GM18870 (cell line): Measurements from ENCODE around the gene ZNF581.
A peak's percentile ranks its signal among the peaks of the same experiment; 100 is the strongest.

ENCODE experiments used
- ATAC-seq: cut with Tn5 transposase; IDR thresholded peaks from one replicate; pipeline ENCODE4 v1.9.1; 2021; ENCODE audit warnings: moderate library complexity; ENCODE audit not compliant: unreplicated experiment

The ZNF581 gene, protein sequence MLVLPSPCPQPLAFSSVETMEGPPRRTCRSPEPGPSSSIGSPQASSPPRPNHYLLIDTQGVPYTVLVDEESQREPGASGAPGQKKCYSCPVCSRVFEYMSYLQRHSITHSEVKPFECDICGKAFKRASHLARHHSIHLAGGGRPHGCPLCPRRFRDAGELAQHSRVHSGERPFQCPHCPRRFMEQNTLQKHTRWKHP

DNA sequence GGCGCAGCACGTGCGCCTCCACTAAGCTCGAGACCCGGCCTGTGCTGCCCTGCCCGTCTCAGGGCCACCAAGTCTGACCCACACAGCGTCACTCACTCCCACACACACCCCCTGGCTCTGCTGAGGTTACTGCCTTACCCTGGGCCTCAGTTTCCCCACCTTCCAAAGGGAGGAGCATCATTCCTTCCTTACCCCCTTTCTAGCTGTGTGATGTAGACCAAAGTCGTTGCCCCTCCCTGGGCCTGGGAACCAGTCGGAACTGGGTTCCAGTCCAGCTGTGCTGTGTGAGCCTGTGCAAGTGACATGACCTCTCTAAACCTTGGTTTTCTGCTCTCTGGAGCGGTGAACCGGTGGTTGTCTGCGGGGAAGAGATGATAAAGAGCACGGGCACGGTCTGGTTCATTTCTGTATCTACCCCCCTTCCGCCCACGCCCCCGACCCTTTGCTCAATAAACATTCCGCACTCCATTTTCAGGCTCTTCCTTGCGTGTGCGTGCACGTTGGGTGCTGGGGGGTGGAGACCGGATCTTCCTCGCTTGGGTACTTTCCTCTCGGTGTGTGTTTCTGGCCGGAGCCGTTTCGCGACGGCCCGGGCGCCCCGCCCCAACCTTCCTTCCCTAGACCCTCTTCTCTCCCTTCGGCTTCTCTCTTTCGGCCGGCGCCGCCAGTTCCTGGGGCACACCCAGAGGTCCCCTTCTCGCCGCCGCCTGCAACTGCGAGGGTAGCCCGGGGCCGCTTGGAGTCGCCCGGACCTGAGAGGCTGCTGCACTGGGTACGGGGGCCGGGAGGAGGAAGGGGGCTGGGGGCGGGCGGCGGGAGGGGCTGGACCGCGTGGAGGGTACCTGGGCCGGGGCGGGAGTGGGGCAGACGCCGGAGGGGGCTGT is at the start of gene ZNF581:
Gene ZNF581 (plus strand): TSS at position 647 of the 884 bp plus-strand sequence. CDS start 923 bp downstream, outside the sequence.
- ATAC-seq, result no peak

DNA sequence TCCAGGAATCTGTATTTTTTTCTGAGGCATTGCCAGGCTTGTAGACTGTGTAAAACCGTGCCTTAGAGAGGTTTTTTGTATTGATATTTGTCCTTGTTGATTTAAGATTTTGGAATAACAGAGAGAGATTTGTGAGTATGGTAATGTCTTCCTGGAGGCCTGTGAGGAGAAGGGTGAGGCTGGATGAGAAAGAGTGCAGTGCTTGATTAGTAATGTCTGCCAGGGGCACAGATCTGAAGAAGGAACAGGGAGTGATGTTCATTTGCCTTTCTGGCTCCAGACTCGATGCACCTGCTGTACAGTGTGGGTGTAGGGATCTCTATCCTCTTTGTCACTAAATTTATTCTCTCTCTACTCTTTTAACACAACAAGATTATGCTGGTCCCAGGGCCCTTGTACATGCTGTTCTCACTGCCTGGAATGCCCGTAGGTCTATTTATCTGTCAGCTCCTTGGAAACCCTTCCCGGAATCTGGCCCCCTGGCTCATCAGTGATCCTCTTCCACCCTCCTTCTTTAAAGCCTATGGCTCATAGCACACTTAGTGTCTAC is 48.4 kb upstream of the ZNF581 start:
- no peak for ATAC-seq

DNA sequence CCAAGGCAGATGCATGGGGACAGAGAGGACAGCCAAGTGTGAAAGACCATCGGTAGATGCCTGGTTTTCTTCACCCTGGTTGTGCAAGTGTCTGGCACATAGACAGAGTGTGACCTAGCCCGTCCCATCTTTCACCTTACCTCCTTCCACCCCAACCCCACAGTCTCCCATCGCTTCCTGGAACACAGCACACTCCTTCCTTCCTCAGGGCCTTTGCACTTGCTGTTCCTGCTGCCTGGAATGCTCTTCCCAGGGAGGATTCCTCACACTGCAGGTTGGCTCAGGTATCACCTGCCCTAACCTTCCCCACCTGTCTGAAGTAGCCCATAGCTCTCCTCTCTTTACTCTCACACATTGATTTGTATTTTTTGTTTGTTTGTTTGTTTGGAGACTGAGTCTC is 47.1 kb upstream of the ZNF581 start:
- ATAC-seq, result no peak

DNA sequence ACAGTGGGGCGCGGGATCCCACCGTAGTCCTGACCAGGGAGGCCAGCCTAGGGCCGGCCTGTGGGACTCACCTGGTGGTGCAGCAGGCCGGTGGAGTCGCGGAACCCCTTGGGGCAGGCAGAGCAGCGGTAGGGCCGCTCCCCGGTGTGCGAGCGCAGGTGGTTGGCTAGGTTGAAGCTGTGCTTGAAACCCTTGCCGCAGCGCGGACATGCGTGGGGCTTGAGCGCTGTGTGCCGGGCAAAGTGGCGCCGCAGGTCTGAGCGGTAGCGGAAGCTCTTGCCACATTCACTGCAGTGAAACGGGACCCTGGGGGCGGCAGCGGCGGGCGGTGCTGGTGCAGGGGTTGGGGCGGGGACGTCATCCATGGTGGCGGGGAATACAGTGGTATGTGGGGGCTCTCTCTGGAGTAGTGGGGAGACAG is 45.9 kb upstream of the ZNF581 start:
- no peak for ATAC-seq

DNA sequence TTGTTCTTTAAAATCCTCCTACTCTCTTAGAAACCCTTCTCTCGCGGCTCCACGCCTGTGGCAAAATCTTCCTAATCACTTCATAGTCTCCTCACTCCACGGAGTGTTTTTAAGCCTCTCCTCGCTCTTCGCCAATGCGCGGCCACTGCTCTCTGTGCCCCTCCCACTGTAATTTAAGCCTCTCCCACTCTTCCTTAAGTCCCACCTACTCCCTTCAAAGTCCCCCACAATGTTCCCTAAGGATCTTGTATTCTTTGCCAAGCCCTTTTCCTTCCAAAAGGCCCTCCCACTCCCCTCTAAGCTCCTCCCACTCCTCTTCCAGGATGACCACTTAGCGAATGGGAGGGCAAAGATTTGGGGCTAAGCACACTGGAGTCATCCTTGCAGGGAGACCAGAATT is 45.4 kb upstream of the ZNF581 start:
- ATAC-seq, result no peak

DNA sequence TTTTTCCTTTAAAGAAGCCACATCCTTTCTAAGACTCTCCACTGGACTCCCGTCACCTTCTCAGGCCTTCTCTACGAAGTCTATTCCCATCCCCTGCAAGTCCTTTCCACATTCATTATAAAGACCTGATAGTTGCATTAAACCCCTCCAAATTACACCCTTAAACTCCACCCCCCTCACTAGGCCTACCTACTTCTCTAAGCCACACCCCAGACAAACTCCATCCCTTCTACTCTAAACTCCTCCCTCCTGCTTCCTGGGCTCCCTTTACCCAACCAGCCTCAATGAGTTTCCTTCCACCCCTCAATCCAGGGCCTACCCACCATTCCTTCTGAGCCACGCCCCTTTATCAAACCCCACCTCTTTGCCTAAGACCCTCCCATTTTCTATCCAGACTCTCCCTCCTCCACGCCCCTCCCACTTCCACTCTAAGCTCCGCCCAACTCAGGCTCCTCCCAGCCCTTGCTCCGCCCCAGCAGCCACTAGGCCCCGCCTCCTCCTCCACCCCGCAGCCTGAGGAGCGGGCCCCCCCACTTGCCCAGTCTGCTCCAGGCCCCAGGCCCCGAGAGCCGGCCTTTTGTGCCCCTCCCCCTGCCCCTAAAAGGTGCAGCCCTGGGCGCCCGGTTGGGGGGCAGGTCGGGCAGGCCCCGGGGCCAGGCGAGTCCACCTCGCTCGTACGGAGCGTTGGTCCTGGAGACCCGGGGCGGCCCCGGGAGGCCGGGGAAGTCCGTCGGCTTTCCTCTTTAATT is 44.6 kb upstream of the ZNF581 start:
- peak; percentile 41 for ATAC-seq

DNA sequence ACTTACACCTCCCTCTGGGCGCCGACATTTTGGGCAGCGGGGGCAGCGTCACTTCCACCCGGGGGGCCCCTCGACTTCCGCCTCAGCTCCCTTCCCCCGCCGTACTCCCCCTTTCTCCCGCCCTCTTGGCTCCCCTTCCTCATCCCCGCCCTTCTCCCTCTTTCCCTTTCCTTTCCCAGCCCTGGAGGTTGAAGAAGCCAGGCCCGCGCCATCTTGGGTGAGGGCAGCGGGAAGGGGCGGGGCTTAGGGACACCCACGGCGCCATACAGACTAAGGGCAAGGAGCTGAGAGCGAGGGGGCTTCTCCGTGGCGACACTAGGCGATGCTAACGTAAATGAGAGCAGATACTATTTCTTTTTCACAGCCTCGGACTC is 44.0 kb upstream of the ZNF581 start, which contains the start of gene FIZ1:
Gene FIZ1 (minus strand): TSS at position 50 of the 374 bp plus-strand sequence. CDS start 1,652 bp downstream, outside the sequence.
- peak; percentile 38 for ATAC-seq

DNA sequence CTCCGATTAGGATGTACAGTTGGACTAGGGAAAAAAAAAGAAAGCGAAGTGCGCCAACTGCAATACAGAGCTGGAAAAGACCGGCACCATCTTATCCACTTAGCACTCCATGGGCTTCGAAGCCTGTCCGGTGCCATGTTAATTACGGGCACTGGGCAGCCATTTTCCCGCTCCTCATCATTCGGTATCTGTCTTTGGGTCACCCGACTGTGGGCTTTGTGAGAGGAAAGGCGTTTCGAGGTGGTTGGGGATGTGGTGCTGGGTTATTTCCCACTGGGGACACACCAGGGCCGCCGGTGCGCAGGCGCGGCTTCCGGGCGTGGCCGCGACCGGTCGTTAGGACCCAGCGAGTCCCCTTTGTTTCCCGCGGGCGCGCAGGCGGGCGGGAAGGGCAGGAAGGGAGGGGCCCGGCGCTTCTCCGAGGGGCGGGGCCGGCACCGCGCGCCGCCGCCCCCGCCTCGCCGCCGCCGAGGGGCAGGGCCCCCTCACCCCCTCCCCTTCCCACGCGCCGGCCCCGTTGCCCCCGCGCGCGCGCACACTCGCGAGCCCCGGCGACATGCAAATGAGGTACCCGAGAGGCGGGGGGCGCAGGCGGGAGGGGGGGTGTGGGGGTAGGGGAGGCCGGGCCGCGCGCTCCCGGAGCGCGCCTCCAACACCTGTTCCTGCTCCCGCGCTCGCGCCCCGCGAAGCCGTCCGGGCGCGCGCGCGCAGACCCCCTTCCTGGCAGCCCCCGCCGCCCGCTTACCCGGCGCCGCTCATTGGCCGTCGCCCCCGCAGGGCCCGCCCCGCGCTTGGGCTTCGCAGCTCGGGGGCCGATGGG is 43.4 kb upstream of the ZNF581 start, which contains the start of gene ZNF524:
Gene ZNF524 (plus strand): TSS at position 447 of the 820 bp plus-strand sequence. CDS start 1,825 bp downstream, outside the sequence.
- ATAC-seq, result peak; percentile 39

DNA sequence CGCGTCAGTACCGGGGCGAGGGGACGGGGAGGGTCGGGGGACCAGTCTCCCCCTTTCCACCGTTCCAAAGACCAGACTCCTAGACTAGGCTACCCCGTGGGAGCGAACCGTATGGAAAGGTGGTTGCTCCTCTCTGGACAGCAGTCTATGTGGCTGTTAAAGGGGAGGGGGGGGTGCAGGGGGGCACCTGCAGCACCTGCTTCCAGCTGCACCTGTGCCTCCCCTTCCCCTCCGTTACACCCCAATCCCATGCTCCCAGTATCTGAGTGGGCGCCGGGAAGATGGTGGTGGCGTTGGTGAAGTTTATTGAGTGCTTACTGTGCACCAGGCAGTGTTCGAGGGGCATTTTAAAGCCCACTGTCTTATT is 42.8 kb upstream of the ZNF581 start:
- no peak for ATAC-seq

DNA sequence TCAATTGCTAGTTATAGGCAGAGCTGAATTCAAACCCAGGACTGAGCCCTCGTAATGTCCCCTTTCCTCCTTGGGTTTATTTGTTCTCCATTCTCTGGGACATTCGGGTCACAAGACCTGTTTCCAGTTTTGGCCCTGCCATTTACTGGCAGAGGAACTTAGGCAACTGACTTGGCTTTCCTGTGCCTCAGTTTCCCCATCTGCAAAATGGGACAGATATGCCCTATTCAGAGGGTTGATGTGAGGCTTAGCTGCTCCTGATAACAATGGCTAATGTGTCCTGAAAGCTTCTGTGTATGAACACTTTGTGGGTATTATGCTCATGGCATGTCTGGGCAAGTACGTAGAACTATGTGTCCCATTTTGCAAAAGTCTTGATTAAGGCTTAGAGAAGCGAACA is 42.4 kb upstream of the ZNF581 start:
- ATAC-seq, result no peak

DNA sequence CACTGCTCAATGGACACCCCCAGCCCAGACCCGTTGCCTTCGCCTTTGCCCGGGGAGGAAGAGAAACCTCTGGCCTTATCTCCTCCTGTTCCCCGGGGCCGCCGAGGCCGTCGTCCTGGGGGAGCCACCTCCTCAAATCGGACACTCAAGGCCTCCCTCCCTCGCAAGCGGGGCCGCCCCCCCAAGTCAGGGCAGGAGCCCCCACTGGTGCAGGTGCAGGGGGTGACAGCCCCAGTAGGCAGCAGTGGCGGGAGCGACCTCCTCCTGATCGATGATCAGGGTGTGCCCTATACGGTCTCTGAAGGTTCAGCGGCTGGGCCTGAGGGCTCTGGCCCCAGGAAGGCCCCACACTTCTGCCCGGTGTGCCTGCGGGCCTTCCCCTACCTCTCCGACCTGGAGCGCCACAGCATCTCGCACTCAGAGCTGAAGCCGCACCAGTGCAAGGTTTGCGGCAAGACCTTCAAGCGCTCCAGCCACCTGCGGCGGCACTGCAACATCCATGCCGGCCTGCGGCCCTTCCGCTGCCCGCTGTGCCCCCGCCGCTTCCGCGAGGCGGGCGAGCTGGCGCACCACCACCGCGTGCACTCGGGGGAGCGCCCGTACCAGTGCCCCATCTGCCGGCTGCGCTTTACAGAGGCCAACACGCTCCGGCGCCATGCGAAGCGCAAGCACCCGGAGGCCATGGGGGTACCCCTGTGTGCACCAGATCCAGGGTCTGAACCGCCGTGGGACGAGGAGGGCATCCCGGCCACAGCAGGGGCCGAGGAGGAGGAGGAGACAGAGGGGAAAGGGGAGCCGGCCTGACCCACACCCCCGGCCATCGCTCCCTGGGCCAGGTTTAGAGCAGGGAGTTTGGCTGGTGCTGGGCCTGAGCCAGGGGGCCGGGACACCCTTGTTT is 41.1 kb upstream of the ZNF581 start:
- ATAC-seq, result no peak

DNA sequence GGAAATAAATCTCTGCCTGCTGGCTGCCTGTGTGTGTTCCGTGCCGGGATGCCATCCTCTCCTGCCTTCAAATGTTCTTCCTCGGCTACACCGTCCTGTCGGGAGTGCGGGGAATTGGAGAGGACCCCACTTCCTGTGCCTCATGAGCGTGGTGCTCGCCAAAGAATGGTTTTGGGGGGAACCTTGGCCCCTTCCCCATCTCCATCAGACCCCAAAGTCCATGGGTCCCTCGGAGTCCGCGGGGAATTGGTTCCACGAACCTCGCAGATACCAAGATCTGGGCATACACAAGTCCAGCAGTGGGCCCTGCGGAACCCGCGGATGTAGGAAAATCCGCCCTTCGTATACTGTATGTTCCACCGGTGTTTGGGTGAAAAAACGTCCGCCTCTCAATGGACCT is 40.3 kb upstream of the ZNF581 start:
- ATAC-seq, result no peak

DNA sequence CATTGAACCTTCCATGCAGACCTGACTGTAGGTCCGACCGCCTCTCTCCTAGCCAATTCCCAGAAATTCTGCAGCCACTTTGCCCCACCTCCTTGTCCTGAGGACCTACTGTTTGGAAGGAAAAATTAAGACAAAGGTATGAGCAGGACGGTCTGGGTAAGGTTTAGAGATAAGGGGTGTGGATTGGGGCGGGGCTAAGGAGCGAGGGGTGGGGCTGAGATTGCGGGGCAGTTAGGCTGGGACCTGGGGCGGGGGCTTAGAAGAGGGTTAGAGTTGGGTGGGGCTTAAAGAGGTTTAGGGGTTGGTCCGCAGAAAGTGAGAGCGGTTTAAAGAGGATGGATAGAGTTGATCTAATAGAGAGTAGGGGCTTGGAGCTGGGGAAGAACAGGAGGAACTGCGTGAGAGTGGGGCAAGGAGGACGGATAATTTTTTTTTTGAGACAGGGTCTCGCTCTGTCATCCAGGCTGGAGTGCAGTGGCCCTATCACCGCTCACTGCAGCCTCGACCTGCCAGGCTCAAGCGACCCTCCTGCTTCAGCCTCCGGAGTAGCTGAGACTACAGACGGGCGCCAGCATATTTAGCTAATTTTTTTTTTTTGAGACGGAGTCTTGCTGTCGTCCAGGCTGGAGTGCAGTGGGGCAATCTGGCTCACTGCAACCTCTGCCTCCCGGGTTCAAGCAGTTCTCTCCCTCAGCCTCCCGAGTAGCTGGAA is 39.7 kb upstream of the ZNF581 start:
- no peak for ATAC-seq

DNA sequence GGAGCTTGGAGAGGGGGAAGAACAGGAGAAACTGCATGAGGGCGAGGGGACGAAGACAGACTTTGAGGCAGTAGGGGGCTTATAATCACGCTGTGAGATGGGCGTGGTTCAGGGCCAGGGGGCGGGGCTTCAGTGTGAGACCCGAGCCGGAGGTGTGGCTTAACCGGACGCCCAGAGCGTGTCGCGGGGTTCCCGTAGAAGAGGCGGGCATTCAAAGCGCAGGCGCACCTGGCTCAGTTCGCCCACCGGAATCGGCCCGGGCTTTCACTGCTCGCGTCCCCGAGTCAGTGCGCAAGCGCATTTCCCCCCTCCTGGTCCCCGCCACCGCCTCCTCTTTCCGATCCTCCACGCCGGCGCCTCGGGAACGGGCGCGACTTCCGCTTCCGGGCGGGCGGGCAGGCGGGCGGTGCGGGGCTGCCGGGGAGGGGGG is 38.2 kb upstream of the ZNF581 start:
- ATAC-seq, result peak; percentile 56

DNA sequence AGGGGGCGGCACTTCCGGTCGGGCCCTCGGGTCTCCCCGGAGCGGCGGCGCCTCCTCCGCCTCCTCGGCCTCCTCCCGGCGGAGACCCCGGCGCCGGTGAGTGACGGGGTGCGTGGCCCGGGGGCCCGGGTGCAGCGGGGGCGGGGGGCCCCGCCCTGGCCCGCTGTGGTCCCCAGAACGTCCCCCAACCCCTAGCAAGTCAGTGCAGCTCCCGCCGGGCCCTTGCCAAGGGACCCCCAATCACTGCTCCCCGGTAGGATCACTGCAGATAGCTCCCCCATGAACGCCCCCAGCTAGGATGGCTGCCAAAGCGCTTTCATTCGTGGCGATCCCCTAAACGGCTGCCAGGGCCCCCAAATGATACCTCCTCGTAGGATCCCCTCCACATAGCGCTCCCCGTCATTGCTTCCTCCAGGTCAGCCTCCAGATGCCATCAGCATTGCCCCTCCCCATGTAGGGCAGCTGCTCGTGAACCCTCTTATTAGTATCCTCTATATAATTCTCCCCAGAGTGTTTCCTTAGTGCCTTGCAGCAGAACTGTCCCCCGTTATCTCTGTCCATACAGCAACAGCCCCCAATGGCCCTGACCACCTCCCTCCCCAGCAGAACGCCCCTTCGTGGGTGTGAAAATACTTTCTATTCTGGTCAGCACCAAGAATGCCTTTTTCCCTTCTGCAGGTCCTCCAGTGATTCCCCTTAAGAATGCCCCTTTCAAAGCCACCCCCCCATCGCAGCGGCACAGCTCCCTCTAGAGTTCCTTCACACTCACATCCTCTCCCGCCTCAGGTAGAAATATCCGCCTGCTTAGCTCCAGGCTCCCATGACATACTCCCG is 37.6 kb upstream of the ZNF581 start, which contains the start of gene ZNF865:
Gene ZNF865 (plus strand): TSS at position 11 of the 834 bp plus-strand sequence. CDS start 7,972 bp downstream, outside the sequence.
- no peak for ATAC-seq

DNA sequence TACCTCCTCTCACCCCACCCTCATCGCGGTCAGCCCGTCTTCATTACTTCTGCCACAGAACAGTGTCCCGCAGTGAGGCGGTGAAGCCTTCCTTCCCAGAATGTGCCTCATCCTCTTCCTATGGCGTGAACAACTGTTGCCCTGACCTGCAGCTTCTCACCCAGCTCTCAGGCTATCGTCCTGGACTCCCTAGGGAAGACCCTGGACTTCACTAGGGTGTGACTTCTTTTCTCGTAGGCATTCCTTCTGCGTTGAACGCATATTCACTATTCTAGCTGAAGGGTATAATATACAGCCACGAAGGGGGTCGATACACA is 37.0 kb upstream of the ZNF581 start:
- ATAC-seq, result no peak

DNA sequence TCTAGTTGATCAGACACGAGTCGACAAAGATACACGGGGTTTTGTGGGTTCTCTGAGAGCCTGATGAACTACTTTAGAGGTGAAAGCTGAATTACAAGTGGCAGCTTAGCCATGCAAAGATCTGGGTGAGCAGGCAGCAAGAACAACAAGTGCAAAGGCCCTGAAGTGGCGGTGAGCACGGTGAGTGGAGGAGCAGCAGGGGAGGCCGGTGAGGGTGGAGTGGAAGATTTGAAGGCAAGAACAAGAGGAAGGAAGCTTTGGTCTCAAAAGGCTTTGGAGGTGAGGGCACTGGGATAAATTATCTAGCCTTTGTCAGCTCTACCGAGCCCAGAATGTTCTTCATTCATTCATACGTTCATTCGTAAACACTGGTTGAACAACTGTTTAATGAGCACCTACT is 36.6 kb upstream of the ZNF581 start:
- ATAC-seq, result no peak

DNA sequence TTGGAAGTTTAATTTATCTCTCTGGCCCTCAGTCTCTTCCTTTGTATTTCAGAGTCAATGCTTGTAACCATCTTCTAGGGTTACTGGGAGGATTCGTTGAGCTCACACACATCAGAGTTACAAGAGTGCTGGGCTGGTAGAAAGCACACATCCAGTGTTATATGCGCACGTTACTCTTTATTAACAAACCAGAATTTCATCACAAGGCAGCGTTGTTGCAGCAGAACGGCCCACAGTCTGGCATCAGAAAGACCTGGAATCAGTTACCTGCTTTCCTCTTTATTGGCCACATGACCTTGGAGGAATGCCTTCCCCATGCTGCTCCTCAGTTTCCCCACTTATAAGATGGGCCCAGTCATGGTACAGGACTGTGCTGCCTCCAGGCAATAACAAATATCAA is 34.1 kb upstream of the ZNF581 start:
- ATAC-seq, result no peak
